ENCODE data around the gene MED23. TPM values are rescaled to one million over a fixed set of nuclear protein-coding genes. Genes with fewer than 3 reads are reported as not detected.

The MED23 gene, protein sequence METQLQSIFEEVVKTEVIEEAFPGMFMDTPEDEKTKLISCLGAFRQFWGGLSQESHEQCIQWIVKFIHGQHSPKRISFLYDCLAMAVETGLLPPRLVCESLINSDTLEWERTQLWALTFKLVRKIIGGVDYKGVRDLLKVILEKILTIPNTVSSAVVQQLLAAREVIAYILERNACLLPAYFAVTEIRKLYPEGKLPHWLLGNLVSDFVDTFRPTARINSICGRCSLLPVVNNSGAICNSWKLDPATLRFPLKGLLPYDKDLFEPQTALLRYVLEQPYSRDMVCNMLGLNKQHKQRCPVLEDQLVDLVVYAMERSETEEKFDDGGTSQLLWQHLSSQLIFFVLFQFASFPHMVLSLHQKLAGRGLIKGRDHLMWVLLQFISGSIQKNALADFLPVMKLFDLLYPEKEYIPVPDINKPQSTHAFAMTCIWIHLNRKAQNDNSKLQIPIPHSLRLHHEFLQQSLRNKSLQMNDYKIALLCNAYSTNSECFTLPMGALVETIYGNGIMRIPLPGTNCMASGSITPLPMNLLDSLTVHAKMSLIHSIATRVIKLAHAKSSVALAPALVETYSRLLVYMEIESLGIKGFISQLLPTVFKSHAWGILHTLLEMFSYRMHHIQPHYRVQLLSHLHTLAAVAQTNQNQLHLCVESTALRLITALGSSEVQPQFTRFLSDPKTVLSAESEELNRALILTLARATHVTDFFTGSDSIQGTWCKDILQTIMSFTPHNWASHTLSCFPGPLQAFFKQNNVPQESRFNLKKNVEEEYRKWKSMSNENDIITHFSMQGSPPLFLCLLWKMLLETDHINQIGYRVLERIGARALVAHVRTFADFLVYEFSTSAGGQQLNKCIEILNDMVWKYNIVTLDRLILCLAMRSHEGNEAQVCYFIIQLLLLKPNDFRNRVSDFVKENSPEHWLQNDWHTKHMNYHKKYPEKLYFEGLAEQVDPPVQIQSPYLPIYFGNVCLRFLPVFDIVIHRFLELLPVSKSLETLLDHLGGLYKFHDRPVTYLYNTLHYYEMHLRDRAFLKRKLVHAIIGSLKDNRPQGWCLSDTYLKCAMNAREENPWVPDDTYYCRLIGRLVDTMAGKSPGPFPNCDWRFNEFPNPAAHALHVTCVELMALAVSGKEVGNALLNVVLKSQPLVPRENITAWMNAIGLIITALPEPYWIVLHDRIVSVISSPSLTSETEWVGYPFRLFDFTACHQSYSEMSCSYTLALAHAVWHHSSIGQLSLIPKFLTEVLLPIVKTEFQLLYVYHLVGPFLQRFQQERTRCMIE (N-terminal part only)
- total RNA-seq, result 10.8 TPM
- long read RNA-seq, partial matches to known transcripts, result 0 of 1 reads
- long read RNA-seq, other reads (novel, unspliced or antisense), result 1 of 1 reads

GRCh38 chr6:131627724-131628682, at the start of gene MED23:
Gene MED23, minus strand, starts transcription at chr6:131628242. Its CDS starts 193 bp downstream, at chr6:131628049.
- Histone ChIP-seq H3K27ac (replicated peaks) (peak within 1 kb of the TSS; percentile 82), H3K27me3 (ENCODE audit: low read depth) (no peaks in the 10 kb centered on the region), H3K9me3 (replicated peaks) (no peaks in the 10 kb centered on the region), H3K4me1 (peaks cover 26% of the 10 kb centered on the region), H3K4me3 (peak within 1 kb of the TSS; percentile 88), H3K36me3 (peaks cover 32% of the 10 kb centered on the region)
- DNase-seq, result peak; percentile 94
- TF ChIP-seq, protein P1, sequence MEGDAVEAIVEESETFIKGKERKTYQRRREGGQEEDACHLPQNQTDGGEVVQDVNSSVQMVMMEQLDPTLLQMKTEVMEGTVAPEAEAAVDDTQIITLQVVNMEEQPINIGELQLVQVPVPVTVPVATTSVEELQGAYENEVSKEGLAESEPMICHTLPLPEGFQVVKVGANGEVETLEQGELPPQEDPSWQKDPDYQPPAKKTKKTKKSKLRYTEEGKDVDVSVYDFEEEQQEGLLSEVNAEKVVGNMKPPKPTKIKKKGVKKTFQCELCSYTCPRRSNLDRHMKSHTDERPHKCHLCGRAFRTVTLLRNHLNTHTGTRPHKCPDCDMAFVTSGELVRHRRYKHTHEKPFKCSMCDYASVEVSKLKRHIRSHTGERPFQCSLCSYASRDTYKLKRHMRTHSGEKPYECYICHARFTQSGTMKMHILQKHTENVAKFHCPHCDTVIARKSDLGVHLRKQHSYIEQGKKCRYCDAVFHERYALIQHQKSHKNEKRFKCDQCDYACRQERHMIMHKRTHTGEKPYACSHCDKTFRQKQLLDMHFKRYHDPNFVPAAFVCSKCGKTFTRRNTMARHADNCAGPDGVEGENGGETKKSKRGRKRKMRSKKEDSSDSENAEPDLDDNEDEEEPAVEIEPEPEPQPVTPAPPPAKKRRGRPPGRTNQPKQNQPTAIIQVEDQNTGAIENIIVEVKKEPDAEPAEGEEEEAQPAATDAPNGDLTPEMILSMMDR (IDR thresholded peaks at IDR 0.05; ENCODE audit: borderline replicate concordance), result peak; percentile 97
- intact Hi-C loops (cut with micrococcal nuclease), result no loop called here

GRCh38 chr6:131673184-131673583, 45.1 kb upstream of the MED23 start:
- Histone ChIP-seq H3K9me3 (replicated peaks) (peaks cover 4% of the 10 kb centered on the region), H3K4me1 (no peaks in the 10 kb centered on the region), H3K4me3 (no peak overlapping the region), H3K27ac (replicated peaks) (no peak overlapping the region), H3K36me3 (no peaks in the 10 kb centered on the region), H3K27me3 (ENCODE audit: low read depth) (no peaks in the 10 kb centered on the region)
- intact Hi-C loops (cut with micrococcal nuclease), result no loop called here
- DNase-seq, result no peak
- TF ChIP-seq, protein P1 (IDR thresholded peaks at IDR 0.05; ENCODE audit: borderline replicate concordance), result no peak

GRCh38 chr6:131669891-131670290, 41.8 kb upstream of the MED23 start:
- H3K27ac ChIP-seq (replicated peaks), result no peak overlapping the region
- H3K4me3 ChIP-seq, result no peak overlapping the region
- TF ChIP-seq, protein P1 (IDR thresholded peaks at IDR 0.05; ENCODE audit: borderline replicate concordance), result no peak
- DNase-seq, result no peak
- no peaks in the 10 kb centered on the region for H3K4me1 ChIP-seq
- peaks cover 4% of the 10 kb centered on the region for H3K9me3 ChIP-seq (replicated peaks)
- H3K36me3 ChIP-seq, result no peaks in the 10 kb centered on the region
- intact Hi-C loops (cut with micrococcal nuclease), result no loop called here
- H3K27me3 ChIP-seq (ENCODE audit: low read depth), result no peaks in the 10 kb centered on the region

GRCh38 chr6:131663578-131664165, 35.6 kb upstream of the MED23 start:
- H3K9me3 ChIP-seq (replicated peaks), result no peaks in the 10 kb centered on the region
- no peaks in the 10 kb centered on the region for H3K27me3 ChIP-seq (ENCODE audit: low read depth)
- intact Hi-C loops (cut with micrococcal nuclease), result no loop called here
- no peaks in the 10 kb centered on the region for H3K4me1 ChIP-seq
- DNase-seq, result no peak
- no peaks in the 10 kb centered on the region for H3K36me3 ChIP-seq
- TF ChIP-seq, protein P1 (IDR thresholded peaks at IDR 0.05; ENCODE audit: borderline replicate concordance), result no peak
- no peak overlapping the region for H3K27ac ChIP-seq (replicated peaks)
- H3K4me3 ChIP-seq, result no peak overlapping the region
